Uterus (tissue), 4 donors: ENCODE data around the gene PTGS2. TPM values are rescaled to one million over a fixed set of nuclear protein-coding genes. Genes with fewer than 3 reads are reported as not detected.
"Not testable (repeated sequence)": the region's sequence is repeated elsewhere in the genome, so short reads cannot be mapped to it uniquely, and the experiment has no call there.

ENCODE experiments used
- DNase-seq, 2 donors: peaks; one replicate each; pipeline ENCODE4 v3.0.0-alpha.2; 2019 to 2020
- H3K27ac ChIP-seq, 2 donors: fragments of 200-600 bp; sonication (generic); 1 replicate in 1 of 2; 2 replicates in 1 of 2; pipeline ENCODE4 v1.5.1; 2016 to 2018
- H3K27me3 ChIP-seq, 2 donors: fragments of 200-600 bp; sonication (generic); one replicate each; pipeline ENCODE4 v1.5.1; 2018 to 2019; ENCODE audit warnings: control low read depth in 1 of 2
- H3K36me3 ChIP-seq, 2 donors: fragments of 200-600 bp; sonication (generic); one replicate each; pipeline ENCODE4 v1.5.1; 2019; ENCODE audit warnings: control low read depth in 1 of 2
- H3K4me1 ChIP-seq, 2 donors: fragments of 200-600 bp; sonication (generic); one replicate each; pipeline ENCODE4 v1.5.1; 2018 to 2019; ENCODE audit warnings: control low read depth in 1 of 2
- H3K4me3 ChIP-seq, 2 donors: fragments of 200-600 bp; sonication (generic); 1 replicate in 1 of 2; 2 replicates in 1 of 2; pipeline ENCODE4 v1.5.1; 2018 to 2019; ENCODE audit warnings: mild to moderate bottlenecking in 1 of 2
- H3K9me3 ChIP-seq, 2 donors: fragments of 200-600 bp; sonication (generic); one replicate each; pipeline ENCODE4 v1.5.1; 2019; ENCODE audit warnings: control low read depth in 1 of 2
- CTCF ChIP-seq, 4 experiments: fragments of 200-600 bp in 2 of 4; fragments of 450-650 bp in 2 of 4; sonication (generic) in 2 of 4; IDR thresholded peaks; one replicate each; pipeline ENCODE4 v1.5.1; 2016 to 2019; ENCODE audit warnings: antibody characterized with exemption in 4 of 4, mild to moderate bottlenecking in 2 of 4, moderate library complexity in 1 of 4
- POLR2A ChIP-seq, 2 donors: fragments of 450-650 bp; IDR thresholded peaks; one replicate each; pipeline ENCODE4 v1.6.1; 2016; ENCODE audit warnings: antibody characterized with exemption in 2 of 2, mild to moderate bottlenecking in 1 of 2, moderate library complexity in 1 of 2
- intact Hi-C: fragments of 100-400 bp; cut with DNase I; formaldehyde crosslinking; loops from one replicate; pipeline ENCODE4 v1.15.1; 2023; ENCODE audit warnings: low total_unique reads
- total RNA-seq, 4 donors: library from RNA; depleted of rRNA in 3 of 4; stranded (reverse); fragments of >200 nt in 3 of 4; gene quantifications; one replicate each; pipeline versions ENCODE4 v1.1.0 to v1.2.4, GENCODE V29; 2014 to 2023
- donor health status: DM: yes; HTN: yes; CAD: no.

PTGS2 gene
- total RNA-seq, 4 donors from 2014 or later = 0.51 to 4.3 (median 1.9) TPM

- Histone ChIP-seq H3K36me3 (no peaks in the 10 kb centered on the region), H3K9me3 (no peaks in the 10 kb centered on the region)
- DNase-seq = no peak
Measured at GRCh38 chr1:186670297-186671135, 9.7 kb downstream of the PTGS2 start.

GRCh38 chr1:186669784-186670183, 10.4 kb downstream of the PTGS2 start:
- H3K27ac ChIP-seq, H3K36me3 ChIP-seq, intact Hi-C loops, DNase-seq, H3K4me3 ChIP-seq, H3K27me3 ChIP-seq, H3K4me1 ChIP-seq, H3K9me3 ChIP-seq: not testable (repeated sequence)

More at GRCh38 chr1:186670297-186671135, 9.7 kb downstream of the PTGS2 start:
- H3K27ac ChIP-seq = no peak overlapping the region
- no peaks in the 10 kb centered on the region for H3K27me3 ChIP-seq
- intact Hi-C loops = no loop called here
- H3K4me3 ChIP-seq = no peak overlapping the region
- TF ChIP-seq POLR2A (IDR thresholded peaks at IDR 0.05) = no peak
- no peak for TF ChIP-seq CTCF (IDR thresholded peaks at IDR 0.05)
- no peaks in the 10 kb centered on the region for H3K4me1 ChIP-seq

- H3K9me3 ChIP-seq, intact Hi-C loops, H3K4me1 ChIP-seq, H3K36me3 ChIP-seq, H3K4me3 ChIP-seq, H3K27me3 ChIP-seq, H3K27ac ChIP-seq, DNase-seq: not testable (repeated sequence)
Measured at GRCh38 chr1:186664217-186664616, 16.0 kb downstream of the PTGS2 start.

GRCh38 chr1:186662752-186663151, 17.5 kb downstream of the PTGS2 start:
- intact Hi-C loops = no loop called here
- Histone ChIP-seq H3K36me3 (no peaks in the 10 kb centered on the region), H3K4me3 (no peak overlapping the region), H3K4me1 (no peaks in the 10 kb centered on the region), H3K9me3 (no peaks in the 10 kb centered on the region), H3K27me3 (no peaks in the 10 kb centered on the region), H3K27ac (no peak overlapping the region)
- TF ChIP-seq POLR2A (IDR thresholded peaks at IDR 0.05) (no peak), CTCF (IDR thresholded peaks at IDR 0.05) (no peak)
- no peak for DNase-seq

DNA sequence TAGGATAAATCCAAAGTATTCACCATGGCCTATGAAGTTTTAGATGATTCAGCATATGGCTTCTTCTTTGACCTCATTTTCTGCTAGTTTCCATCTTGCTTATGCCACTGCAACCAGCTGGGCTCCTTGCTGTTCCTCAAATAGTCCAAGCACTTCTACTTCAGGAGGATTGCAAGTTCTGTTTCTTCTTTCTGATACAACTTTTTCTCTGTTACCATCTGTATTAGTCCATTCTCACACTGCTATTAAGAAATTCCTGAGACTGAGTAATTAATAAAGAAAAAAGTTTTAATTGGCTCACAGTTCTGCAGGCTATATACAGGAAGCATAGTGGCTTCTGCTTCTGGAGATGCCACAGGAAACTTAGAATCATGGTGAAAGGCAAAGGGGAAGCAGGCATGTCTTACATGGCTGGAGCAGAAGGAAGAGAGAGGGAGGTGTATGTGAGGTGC, 20.3 kb downstream of the PTGS2 start:
- H3K36me3 ChIP-seq = no peaks in the 10 kb centered on the region
- H3K27me3 ChIP-seq = no peaks in the 10 kb centered on the region
- no peak overlapping the region for H3K4me3 ChIP-seq
- no peak for TF ChIP-seq POLR2A (IDR thresholded peaks at IDR 0.05)
- TF ChIP-seq CTCF (IDR thresholded peaks at IDR 0.05) = no peak
- H3K27ac ChIP-seq = no peak overlapping the region
- intact Hi-C loops = no loop called here
- no peak for DNase-seq
- no peaks in the 10 kb centered on the region for H3K4me1 ChIP-seq
- H3K9me3 ChIP-seq = no peaks in the 10 kb centered on the region

- DNase-seq = no peak
- intact Hi-C loops = no loop called here
- H3K27ac ChIP-seq = no peak overlapping the region
- H3K9me3 ChIP-seq = no peaks in the 10 kb centered on the region
- H3K36me3 ChIP-seq = no peaks in the 10 kb centered on the region
- no peaks in the 10 kb centered on the region for H3K27me3 ChIP-seq
- H3K4me1 ChIP-seq = no peaks in the 10 kb centered on the region
- H3K4me3 ChIP-seq = no peak overlapping the region
- TF ChIP-seq POLR2A (IDR thresholded peaks at IDR 0.05) (no peak), CTCF (IDR thresholded peaks at IDR 0.05) (no peak)
Measured at GRCh38 chr1:186658999-186659398, 21.2 kb downstream of the PTGS2 start.
